Mucosa of descending colon (tissue), 3 donors: Measurements from ENCODE around the gene UTS2R. TPM values are rescaled to one million over a fixed set of nuclear protein-coding genes. Genes with fewer than 3 reads are reported as not detected.

Source experiments
- ATAC-seq: fragments of 200-7000 bp; cut with Tn5 transposase; one replicate; pipeline ENCODE4 v1.9.1; 2020; ENCODE audit warnings: mild to moderate bottlenecking, moderate library complexity
- DNase-seq, 3 donors: peaks; one replicate each; pipeline ENCODE4 v3.0.0-alpha.2; 2020
- H3K36me3 ChIP-seq: fragments of 200-600 bp; one replicate; pipeline ENCODE4 v1.8.0; 2021; ENCODE audit warnings: low read depth, mild to moderate bottlenecking
- H3K4me1 ChIP-seq: fragments of 200-600 bp; one replicate; pipeline ENCODE4 v1.8.0; 2021; ENCODE audit warnings: low read depth, mild to moderate bottlenecking
- H3K4me3 ChIP-seq: fragments of 200-600 bp; one replicate; pipeline ENCODE4 v1.8.0; 2021; ENCODE audit warnings: mild to moderate bottlenecking
- H3K9me3 ChIP-seq: fragments of 200-600 bp; one replicate; pipeline ENCODE4 v1.8.0; 2021; ENCODE audit warnings: mild to moderate bottlenecking
- CTCF ChIP-seq: fragments of 200-600 bp; IDR thresholded peaks from one replicate; pipeline ENCODE4 v1.8.0; 2022; ENCODE audit warnings: antibody characterized with exemption, mild to moderate bottlenecking
- intact Hi-C, 2 donors: fragments of 100-400 bp; cut with DNase I in 1 of 2; cut with micrococcal nuclease in 1 of 2; formaldehyde crosslinking; loops; one replicate each; pipeline versions ENCODE4 v1.11.0 to v1.11.1; 2022; cut with DNase I, micrococcal nuclease
- total RNA-seq, 3 donors: library from RNA; stranded (reverse); fragmentation: NEBNext Ultra II Directional in 2 of 3; extraction: Animal tissue kit (Norgen Biotek cat#: 25700) in 2 of 3; gene quantifications; one replicate each; pipeline versions ENCODE4 v1.2.1 to v1.2.4, GENCODE V29; 2021 to 2023
- donor health status: DM: no; HTN: no; CAD: no; lungs with moderate emphysema.
- donor health status: DM: no; HTN: no; CAD: no.
- donor health status: DM: no; HTN: yes; CAD: no.

Gene UTS2R
- total RNA-seq, 3 donors from 2014 or later = not detected

- H3K9me3 ChIP-seq = no peaks in the 10 kb centered on the region
- DNase-seq = peak; percentile 69 to 75 (median 72)
- no peaks in the 10 kb centered on the region for H3K36me3 ChIP-seq
- H3K4me3 ChIP-seq = no peak overlapping the region
- intact Hi-C loops = no loop called here
- peaks cover 5% of the 10 kb centered on the region for H3K4me1 ChIP-seq
- TF ChIP-seq CTCF = no peak
- peak; percentile 59 for ATAC-seq
Measured at GRCh38 chr17:82388223-82388921, 16.8 kb downstream of the UTS2R start.

GRCh38 chr17:82388922-82389283, 17.3 kb downstream of the UTS2R start:
- peaks cover 5% of the 10 kb centered on the region for H3K4me1 ChIP-seq
- H3K9me3 ChIP-seq = no peaks in the 10 kb centered on the region
- intact Hi-C loops = no loop called here
- DNase-seq (no peak), ATAC-seq (no peak)
- TF ChIP-seq CTCF = no peak
- H3K36me3 ChIP-seq = no peaks in the 10 kb centered on the region
- H3K4me3 ChIP-seq = no peak overlapping the region

GRCh38 chr17:82389379-82389778, 17.8 kb downstream of the UTS2R start:
- H3K36me3 ChIP-seq = no peaks in the 10 kb centered on the region
- intact Hi-C loops = no loop called here
- peaks cover 5% of the 10 kb centered on the region for H3K4me1 ChIP-seq
- no peak for ATAC-seq
- no peak for TF ChIP-seq CTCF
- H3K4me3 ChIP-seq = no peak overlapping the region
- H3K9me3 ChIP-seq = no peaks in the 10 kb centered on the region
- DNase-seq = no peak

GRCh38 chr17:82390015-82390859, 18.7 kb downstream of the UTS2R start:
- no peaks in the 10 kb centered on the region for H3K9me3 ChIP-seq
- ATAC-seq (no peak), DNase-seq (no peak)
- intact Hi-C loops = no loop called here
- H3K36me3 ChIP-seq = no peaks in the 10 kb centered on the region
- TF ChIP-seq CTCF = no peak
- no peaks in the 10 kb centered on the region for H3K4me1 ChIP-seq
- no peak overlapping the region for H3K4me3 ChIP-seq

GRCh38 chr17:82390860-82391435, 19.4 kb downstream of the UTS2R start:
- DNase-seq = no peak
- no peak for TF ChIP-seq CTCF
- Histone ChIP-seq H3K36me3 (no peaks in the 10 kb centered on the region), H3K9me3 (no peaks in the 10 kb centered on the region), H3K4me3 (no peak overlapping the region), H3K4me1 (no peaks in the 10 kb centered on the region)
- no peak for ATAC-seq
- intact Hi-C loops = no loop called here
